Measurements from ENCODE around the gene EFNA2. TPM values are rescaled to one million over a fixed set of nuclear protein-coding genes. Genes with fewer than 3 reads are reported as not detected.

The EFNA2 gene
- total RNA-seq, 1 donor from 2014 or later: not detected

DNA sequence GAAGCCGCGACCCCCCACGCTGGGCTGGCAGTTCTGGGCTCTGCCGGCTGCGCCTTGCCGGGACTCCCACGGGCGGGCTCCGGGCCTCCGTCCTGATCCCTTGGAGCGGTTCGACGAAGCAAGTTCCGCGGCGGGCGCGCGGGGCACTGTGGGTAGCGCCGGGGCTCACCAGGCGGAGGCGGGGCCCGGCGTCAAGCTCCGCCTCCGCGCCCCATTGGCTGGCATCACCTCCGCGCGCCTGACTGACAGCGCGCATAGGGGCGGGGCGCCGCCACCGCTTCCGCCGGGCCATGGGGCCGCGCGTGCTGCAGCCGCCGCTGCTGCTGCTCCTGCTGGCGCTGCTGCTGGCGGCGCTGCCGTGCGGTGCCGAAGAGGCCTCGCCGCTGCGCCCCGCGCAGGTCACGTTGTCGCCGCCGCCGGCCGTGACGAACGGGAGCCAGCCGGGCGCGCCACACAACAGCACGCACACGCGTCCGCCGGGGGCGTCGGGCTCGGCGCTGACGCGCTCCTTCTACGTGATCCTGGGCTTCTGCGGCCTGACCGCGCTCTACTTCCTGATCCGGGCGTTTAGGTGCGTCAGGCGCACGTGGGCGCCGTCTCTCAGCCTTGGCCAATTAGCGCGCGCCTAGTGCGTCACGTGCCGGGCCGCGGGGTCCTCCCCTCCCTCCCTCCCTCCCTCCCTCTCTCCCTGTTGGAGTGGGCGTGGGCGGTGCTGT, 10.3 kb upstream of the EFNA2 start, which contains the start of gene FAM174C:
Gene FAM174C (plus strand): TSS at position 271 of the 716 bp plus-strand sequence. CDS start 20 bp downstream, at position 291.
- Histone ChIP-seq H3K27ac (peak within 1 kb of the TSS; percentile 98), H3K4me3 (peak within 1 kb of the TSS; percentile 69), H3K36me3 (peaks cover 68% of the 10 kb centered on the region), H3K27me3 (ENCODE audit: low read depth) (no peaks in the 10 kb centered on the region), H3K9me3 (no peaks in the 10 kb centered on the region), H3K4me1 (peaks cover 69% of the 10 kb centered on the region)
- DNase-seq (peak; percentile 97), ATAC-seq (peak; percentile 89 to 92)
- TF ChIP-seq, protein P1, sequence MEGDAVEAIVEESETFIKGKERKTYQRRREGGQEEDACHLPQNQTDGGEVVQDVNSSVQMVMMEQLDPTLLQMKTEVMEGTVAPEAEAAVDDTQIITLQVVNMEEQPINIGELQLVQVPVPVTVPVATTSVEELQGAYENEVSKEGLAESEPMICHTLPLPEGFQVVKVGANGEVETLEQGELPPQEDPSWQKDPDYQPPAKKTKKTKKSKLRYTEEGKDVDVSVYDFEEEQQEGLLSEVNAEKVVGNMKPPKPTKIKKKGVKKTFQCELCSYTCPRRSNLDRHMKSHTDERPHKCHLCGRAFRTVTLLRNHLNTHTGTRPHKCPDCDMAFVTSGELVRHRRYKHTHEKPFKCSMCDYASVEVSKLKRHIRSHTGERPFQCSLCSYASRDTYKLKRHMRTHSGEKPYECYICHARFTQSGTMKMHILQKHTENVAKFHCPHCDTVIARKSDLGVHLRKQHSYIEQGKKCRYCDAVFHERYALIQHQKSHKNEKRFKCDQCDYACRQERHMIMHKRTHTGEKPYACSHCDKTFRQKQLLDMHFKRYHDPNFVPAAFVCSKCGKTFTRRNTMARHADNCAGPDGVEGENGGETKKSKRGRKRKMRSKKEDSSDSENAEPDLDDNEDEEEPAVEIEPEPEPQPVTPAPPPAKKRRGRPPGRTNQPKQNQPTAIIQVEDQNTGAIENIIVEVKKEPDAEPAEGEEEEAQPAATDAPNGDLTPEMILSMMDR (IDR thresholded peaks at IDR 0.05): no peak
- intact Hi-C loops (cut with DNase I): no loop called here

DNA sequence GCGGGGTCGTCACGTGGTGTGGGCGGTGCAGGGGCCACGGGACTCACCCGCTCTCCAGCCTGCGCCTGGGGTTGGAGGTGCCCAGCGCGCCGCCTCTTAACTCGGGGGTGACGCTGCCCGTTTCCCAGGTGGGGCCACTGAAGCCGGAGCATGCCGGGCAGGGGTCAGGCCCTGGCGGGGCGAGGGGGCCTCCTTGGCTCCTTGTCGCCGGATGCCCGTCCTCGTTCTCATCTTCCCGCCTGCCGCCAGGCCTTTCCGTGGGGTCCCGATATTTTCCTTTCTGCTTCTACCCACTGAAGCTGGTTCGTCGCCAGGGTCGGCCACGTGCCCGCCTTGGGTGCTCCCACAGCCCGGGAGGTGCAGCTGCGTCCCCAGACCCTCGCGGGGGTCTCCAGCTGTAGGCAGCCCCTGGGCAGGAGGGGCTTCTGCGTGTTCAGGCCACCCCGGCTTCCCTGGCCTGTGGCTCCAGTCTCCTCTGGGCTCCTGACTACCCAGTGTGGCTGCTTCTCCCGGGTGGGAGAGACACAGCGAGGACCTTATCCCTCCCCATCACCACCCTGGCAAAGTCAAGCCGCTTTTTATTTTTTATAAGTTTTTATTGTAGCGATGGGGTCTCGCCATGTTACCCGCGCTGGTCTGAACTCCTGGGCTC, 9.6 kb upstream of the EFNA2 start:
- DNase-seq (no peak), ATAC-seq (peak in 1 of 2 donors; percentile 0)
- Histone ChIP-seq H3K27ac (peak overlapping the region; percentile 98), H3K36me3 (peaks cover 61% of the 10 kb centered on the region), H3K9me3 (no peaks in the 10 kb centered on the region), H3K4me3 (peak overlapping the region; percentile 69), H3K4me1 (peaks cover 62% of the 10 kb centered on the region), H3K27me3 (ENCODE audit: low read depth) (no peaks in the 10 kb centered on the region)
- intact Hi-C loops (cut with DNase I): no loop called here
- TF ChIP-seq, protein P1 (IDR thresholded peaks at IDR 0.05): no peak

GRCh38 chr19:1276628-1277022, 9.0 kb upstream of the EFNA2 start:
- ATAC-seq (no peak), DNase-seq (no peak)
- intact Hi-C loops (cut with DNase I): no loop called here
- H3K27ac ChIP-seq: peak overlapping the region; percentile 98
- peaks cover 56% of the 10 kb centered on the region for H3K36me3 ChIP-seq
- no peaks in the 10 kb centered on the region for H3K9me3 ChIP-seq
- peaks cover 57% of the 10 kb centered on the region for H3K4me1 ChIP-seq
- no peaks in the 10 kb centered on the region for H3K27me3 ChIP-seq (ENCODE audit: low read depth)
- H3K4me3 ChIP-seq: peak overlapping the region; percentile 69
- TF ChIP-seq, protein P1 (IDR thresholded peaks at IDR 0.05): no peak

DNA sequence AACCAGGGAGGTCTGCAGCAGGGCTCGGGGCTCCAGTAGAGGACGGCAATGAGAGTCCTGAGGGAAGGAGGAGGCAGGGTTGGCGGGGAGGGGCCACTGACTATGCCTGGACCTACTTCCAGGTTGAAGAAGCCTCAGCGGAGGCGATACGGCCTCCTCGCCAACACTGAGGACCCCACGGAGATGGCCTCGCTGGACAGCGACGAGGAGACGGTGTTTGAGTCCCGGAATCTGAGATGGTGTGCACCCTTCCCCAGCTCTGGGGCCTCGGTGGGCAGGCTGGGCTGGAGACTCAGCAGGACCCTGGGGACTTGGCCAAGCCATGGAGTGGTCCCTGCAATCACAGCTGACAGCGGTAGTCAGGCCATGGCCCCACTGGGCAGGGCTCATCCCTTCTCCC, 8.6 kb upstream of the EFNA2 start:
- Histone ChIP-seq H3K4me3 (no peak overlapping the region), H3K36me3 (peaks cover 52% of the 10 kb centered on the region), H3K9me3 (no peaks in the 10 kb centered on the region), H3K27ac (no peak overlapping the region), H3K27me3 (ENCODE audit: low read depth) (no peaks in the 10 kb centered on the region), H3K4me1 (peaks cover 53% of the 10 kb centered on the region)
- DNase-seq: no peak
- no peak for ATAC-seq
- intact Hi-C loops (cut with DNase I): no loop called here
- TF ChIP-seq, protein P1 (IDR thresholded peaks at IDR 0.05): no peak

GRCh38 chr19:1278074-1278473, 7.6 kb upstream of the EFNA2 start:
- peaks cover 42% of the 10 kb centered on the region for H3K36me3 ChIP-seq
- no peak for DNase-seq

More at GRCh38 chr19:1278074-1278473, 7.6 kb upstream of the EFNA2 start:
- intact Hi-C loops (cut with DNase I): no loop called here
- Histone ChIP-seq H3K9me3 (no peaks in the 10 kb centered on the region), H3K27me3 (ENCODE audit: low read depth) (peaks cover 5% of the 10 kb centered on the region), H3K4me1 (peaks cover 42% of the 10 kb centered on the region), H3K27ac (no peak overlapping the region), H3K4me3 (no peak overlapping the region)
- TF ChIP-seq, protein P1 (IDR thresholded peaks at IDR 0.05): no peak
- no peak for ATAC-seq
